HPDE6-E6E7 (cell line): ENCODE results near the gene DOP1A.
"Not testable (repeated sequence)": the region's sequence is repeated elsewhere in the genome, so short reads cannot be mapped to it uniquely, and the experiment has no call there.

Source experiments
- DNase-seq: peaks from one replicate; pipeline ENCODE4 v3.0.0; 2011; ENCODE audit warnings: missing footprints; ENCODE audit errors: extremely low spot score

DOP1A gene

GRCh38 chr6:83151114-83151513 lies 83.6 kb downstream of the DOP1A start:
- DNase-seq = no peak

- DNase-seq = no peak
Observed at GRCh38 chr6:83152913-83153312, 85.4 kb downstream of the DOP1A start.

GRCh38 chr6:83153883-83154521 lies 86.5 kb downstream of the DOP1A start:
- no peak for DNase-seq

- DNase-seq = no peak
Observed at GRCh38 chr6:83155794-83156193, 88.3 kb downstream of the DOP1A start.

GRCh38 chr6:83160167-83160566 lies 92.7 kb downstream of the DOP1A start:
- DNase-seq = no peak

- DNase-seq = no peak
Observed at GRCh38 chr6:83167726-83168278, 100.3 kb downstream of the DOP1A start.

- DNase-seq = peak; percentile 2
Observed at GRCh38 chr6:83168556-83168955, 101.1 kb downstream of the DOP1A start.

GRCh38 chr6:83169106-83169505 lies 101.6 kb downstream of the DOP1A start:
- DNase-seq = no peak

- DNase-seq = no peak
Observed at GRCh38 chr6:83169511-83169910, 102.0 kb downstream of the DOP1A start.

GRCh38 chr6:83176246-83176645 lies 108.8 kb downstream of the DOP1A start:
- no peak for DNase-seq

- no peak for DNase-seq
Observed at GRCh38 chr6:83180426-83180950, 113.0 kb downstream of the DOP1A start.

GRCh38 chr6:83182114-83182513 lies 114.6 kb downstream of the DOP1A start:
- no peak for DNase-seq

GRCh38 chr6:83183082-83183828 lies 115.8 kb downstream of the DOP1A start:
- DNase-seq = peak; percentile 9

GRCh38 chr6:83185096-83185495 lies 117.6 kb downstream of the DOP1A start:
- no peak for DNase-seq

- DNase-seq = no peak
Observed at GRCh38 chr6:83188501-83188900, 121.0 kb downstream of the DOP1A start.

GRCh38 chr6:83190626-83191025 lies 123.2 kb downstream of the DOP1A start:
- no peak for DNase-seq

GRCh38 chr6:83191974-83192373 lies 124.5 kb downstream of the DOP1A start:
- DNase-seq = not testable (repeated sequence)

GRCh38 chr6:83192456-83192855 lies 125.0 kb downstream of the DOP1A start:
- DNase-seq = peak; percentile 15

- DNase-seq = peak; percentile 94
Observed at GRCh38 chr6:83192871-83193746, 125.6 kb downstream of the DOP1A start, which contains the start of the genes PGM3 and RWDD2A. Gene PGM3 (minus strand): TSS chr6:83193265. CDS start chr6:83191012, 2,253 bp downstream. Gene RWDD2A (plus strand): TSS chr6:83193357. CDS start chr6:83194452, 1,095 bp downstream.

- DNase-seq = peak; percentile 17
Observed at GRCh38 chr6:83193747-83194566, 126.5 kb downstream of the DOP1A start.
